IMR-90 (cell line): ENCODE results near the gene ASTL. TPM values are rescaled to one million over a fixed set of nuclear protein-coding genes. Genes with fewer than 3 reads are reported as not detected.

Experiments used
- ATAC-seq: fragments of 200-7000 bp; cut with Tn5 transposase; 2 replicates; pipeline ENCODE4 v1.9.1; 2020; ENCODE audit warnings: low read depth, mild to moderate bottlenecking, moderate library complexity
- BruUV-seq: library from RNA; stranded (reverse); fragments of 400-500 nt; replicated peaks from 2 replicates; lab custom pipeline; 2021; lab: Mats Ljungman, UMichigan
- CTCF ChIA-PET: fragments of 300-600 bp; formaldehyde crosslinking; extraction: SDS; loops from one replicate; lab custom pipeline; 2021; ENCODE audit warnings: antibody characterized with exemption; lab: Yijun Ruan, JAX
- POLR2A ChIA-PET: fragments of 300-600 bp; sonication (Branson Sonifier 250); formaldehyde crosslinking; loops from one replicate; lab custom pipeline; 2022; ENCODE audit warnings: antibody characterized with exemption; ENCODE audit not compliant: unreplicated experiment; lab: Charles Lee
- DNase-seq: peaks from one replicate; pipeline ENCODE4 v3.0.0; 2013
- H2AFZ ChIP-seq: replicated peaks from 2 replicates; pipeline ENCODE3; 2013; ENCODE audit warnings: low read length, mild to moderate bottlenecking; ENCODE audit not compliant: poor library complexity
- H2AK5ac ChIP-seq: 2 replicates; pipeline ENCODE4 v1.6.1; 2013; ENCODE audit warnings: low read depth, low read length, inconsistent platforms
- H2AK9ac ChIP-seq: replicated peaks from 2 replicates; pipeline ENCODE3; 2013; ENCODE audit warnings: mild to moderate bottlenecking, low read depth, low read length, moderate library complexity; ENCODE audit not compliant: poor library complexity
- H2BK120ac ChIP-seq: 2 replicates; pipeline ENCODE4 v1.6.1; 2013; ENCODE audit warnings: low read depth, low read length, inconsistent platforms
- H2BK15ac ChIP-seq: 3 replicates; pipeline ENCODE4 v1.6.1; 2013; ENCODE audit warnings: low read depth, low read length, inconsistent platforms
- H2BK20ac ChIP-seq: 2 replicates; pipeline ENCODE4 v1.6.1; 2013; ENCODE audit warnings: low read depth, mild to moderate bottlenecking, inconsistent platforms, low read length, moderate library complexity
- H2BK5ac ChIP-seq: 2 replicates; pipeline ENCODE4 v1.6.1; 2013; ENCODE audit warnings: mild to moderate bottlenecking, low read depth, low read length, inconsistent platforms; ENCODE audit not compliant: poor library complexity, severe bottlenecking
- H3K14ac ChIP-seq: replicated peaks from 2 replicates; pipeline ENCODE4 v1.6.1; 2013; ENCODE audit warnings: low read depth, low read length, inconsistent platforms
- H3K18ac ChIP-seq: 2 replicates; pipeline ENCODE4 v1.6.1; 2013; ENCODE audit warnings: low read depth, low read length, control low read depth
- H3K23ac ChIP-seq: 2 replicates; pipeline ENCODE4 v1.6.1; 2013; ENCODE audit warnings: low read depth, low read length, inconsistent platforms
- H3K27ac ChIP-seq: 2 replicates; pipeline ENCODE4 v1.5.1; 2013; ENCODE audit warnings: mild to moderate bottlenecking, control low read depth, low read length; ENCODE audit not compliant: insufficient read depth
- H3K27me3 ChIP-seq: 2 replicates; pipeline ENCODE4 v1.6.1; 2013; ENCODE audit warnings: low read length; ENCODE audit not compliant: control insufficient read depth, insufficient read depth
- H3K36me3 ChIP-seq: 2 replicates; pipeline ENCODE4 v1.6.1; 2013; ENCODE audit warnings: low read length, mixed read lengths; ENCODE audit not compliant: control insufficient read depth, insufficient read depth
- H3K4ac ChIP-seq: 2 replicates; pipeline ENCODE4 v1.6.1; 2013; ENCODE audit warnings: low read depth, low read length, inconsistent platforms
- H3K4me1 ChIP-seq: 2 replicates; pipeline ENCODE4 v1.6.1; 2013; ENCODE audit warnings: low read length, mixed read lengths; ENCODE audit not compliant: control insufficient read depth, insufficient read depth
- H3K4me2 ChIP-seq: 2 replicates; pipeline ENCODE4 v1.6.1; 2013; ENCODE audit warnings: low read depth, mild to moderate bottlenecking, control low read depth, low read length, moderate library complexity
- H3K4me3 ChIP-seq: 2 replicates; pipeline ENCODE4 v1.5.1; 2013; ENCODE audit warnings: low read depth, mild to moderate bottlenecking, control low read depth, low read length, moderate library complexity; ENCODE audit not compliant: insufficient read depth
- H3K56ac ChIP-seq: 2 replicates; pipeline ENCODE4 v1.6.1; 2013; ENCODE audit warnings: low read length, inconsistent platforms; ENCODE audit not compliant: insufficient read depth; ENCODE audit errors: extremely low read depth
- H3K79me1 ChIP-seq, 2 experiments: 2 replicates each; pipeline ENCODE4 v1.6.1; 2013; ENCODE audit warnings: low read length in 2 of 2, inconsistent platforms in 1 of 2, low read depth in 1 of 2
- H3K9ac ChIP-seq: 2 replicates; pipeline ENCODE4 v1.6.1; 2013; ENCODE audit warnings: low read depth, low read length, control low read depth
- H3K9me1 ChIP-seq: 2 replicates; pipeline ENCODE4 v1.6.1; 2013; ENCODE audit warnings: low read length, inconsistent platforms; ENCODE audit not compliant: insufficient read depth
- H3K9me3 ChIP-seq: 2 replicates; pipeline ENCODE4 v1.6.1; 2013; ENCODE audit warnings: low read length; ENCODE audit not compliant: control insufficient read depth, insufficient read depth
- H4K20me1 ChIP-seq: 2 replicates; pipeline ENCODE4 v1.6.1; 2013; ENCODE audit warnings: low read length, inconsistent platforms; ENCODE audit not compliant: insufficient read depth
- H4K5ac ChIP-seq: 2 replicates; pipeline ENCODE4 v1.6.1; 2013; ENCODE audit warnings: mild to moderate bottlenecking, low read depth, low read length, control low read depth
- H4K8ac ChIP-seq, 2 experiments: 2 replicates each; pipeline ENCODE4 v1.6.1; 2013; ENCODE audit warnings: low read depth in 2 of 2, low read length in 2 of 2, control low read depth in 1 of 2, inconsistent platforms in 1 of 2
- H4K91ac ChIP-seq: 2 replicates; pipeline ENCODE4 v1.6.1; 2013; ENCODE audit warnings: low read depth, low read length, inconsistent platforms; ENCODE audit not compliant: insufficient read depth
- FOS ChIP-seq: fragments of 150-350 bp; IDR thresholded peaks from 2 replicates; pipeline ENCODE4 v1.6.1; 2016; ENCODE audit warnings: low read depth, low read length
- MAFK ChIP-seq: IDR thresholded peaks from 2 replicates; pipeline ENCODE4 v1.6.1; 2012; ENCODE audit warnings: low read depth, low read length, improper control_type of control experiment
- POLR2A ChIP-seq: IDR thresholded peaks from 2 replicates; pipeline ENCODE4 v1.6.1; 2012; ENCODE audit warnings: mild to moderate bottlenecking, low read depth, low read length
- RCOR1 ChIP-seq: IDR thresholded peaks from 2 replicates; pipeline ENCODE4 v1.6.1; 2012; ENCODE audit warnings: mild to moderate bottlenecking, low read length, improper control_type of control experiment; ENCODE audit not compliant: insufficient replicate concordance
- RFX5 ChIP-seq: IDR thresholded peaks from 2 replicates; pipeline ENCODE4 v1.8.0; 2012; ENCODE audit warnings: low read depth, mild to moderate bottlenecking, low read length, moderate library complexity
- WGBS, 2 experiments: methylation state at CpG; one replicate each; pipeline versions ENCODE4 v1.1.5 to v1.1.7; 2013; ENCODE audit warnings: missing lambda C conversion rate in 2 of 2; ENCODE audit not compliant: insufficient read length in 1 of 2; ENCODE audit errors: extremely low coverage in 2 of 2; 5-methylcytosine and 5-hydroxymethylcytosine counted together
- dilution Hi-C: fragments of 300-500 bp; cut with HindIII; formaldehyde crosslinking; loops from one replicate; pipeline ENCODE4 v1.14.3; 2018; ENCODE audit warnings: low sequenced_read_pairs; ENCODE audit not compliant: unreplicated experiment
- in situ Hi-C: fragments of 300-500 bp; cut with MboI; formaldehyde crosslinking; loops from 3 replicates; pipeline ENCODE4 v1.14.3; 2019; ENCODE audit warnings: low sequenced_read_pairs, inconsistent platforms, mixed read lengths
- intact Hi-C: fragments of 100-400 bp; cut with micrococcal nuclease; formaldehyde crosslinking; loops from 2 replicates; pipeline ENCODE4 v1.10.0; 2022
- polyA plus RNA-seq, 3 experiments: library from polyadenylated mRNA; depleted of rRNA; stranded (reverse); fragments of >200 nt; gene quantifications; 2 replicates each; pipeline ENCODE4 v1.2.3, GENCODE V29; 2012; ENCODE audit warnings: low replicate concordance in 1 of 3
- total RNA-seq: library from RNA; depleted of rRNA; stranded (reverse); fragments of >200 nt; gene quantifications from 2 replicates; pipeline ENCODE4 v1.2.3, GENCODE V29; 2012

ASTL gene
- total and polyA plus RNA-seq, 2 of the 4 experiments (the other 2 are of a cell fraction), result not detected

- 93% methylated on average over 3 of the region's 7 CpGs; no CpG with 5 or more reads in 1 of the 2 experiments for WGBS, 2 experiments
- H2BK15ac ChIP-seq, result no peak overlapping the region
- H3K27ac ChIP-seq, result no peak overlapping the region
- no peak for TF ChIP-seq RFX5
- TF ChIP-seq MAFK, result no peak
- no peak for TF ChIP-seq POLR2A
- no peak for TF ChIP-seq RCOR1
- no peak for TF ChIP-seq FOS
- in situ Hi-C loops, result loop anchor here (25.0 kb wide), 1 partner anchor 101 kb away; no protein-coding TSS in a partner anchor
- no peak overlapping the region for H4K5ac ChIP-seq
- no peak overlapping the region for H3K18ac ChIP-seq
- H2BK5ac ChIP-seq, result no peak overlapping the region
- H2BK120ac ChIP-seq, result no peak overlapping the region
- H3K9me3 ChIP-seq, result no peaks in the 10 kb centered on the region; the same call in 1 of the 2 replicates
- peaks cover 2% of the 10 kb centered on the region for H3K4me1 ChIP-seq
- H2AK9ac ChIP-seq, result no peak overlapping the region
- no peaks in the 10 kb centered on the region for H3K79me1 ChIP-seq
- intact Hi-C loops, result no loop called here
- H2AFZ ChIP-seq, result no peak overlapping the region
- ATAC-seq (no peak), DNase-seq (no peak)
- H3K4me3 ChIP-seq, result no peak overlapping the region
- H4K8ac ChIP-seq, result no peak overlapping the region
- H3K27me3 ChIP-seq, result peaks cover 83% of the 10 kb centered on the region
- H3K23ac ChIP-seq, result no peak overlapping the region
- no peak overlapping the region for H2BK20ac ChIP-seq
- ChIA-PET CTCF (interaction anchor here (0.6 kb wide), 1 partner anchor 96 kb away, joined by 3 read pairs; the partner anchor contains the start of gene STARD7), POLR2A (no interaction called here)
- no peak overlapping the region for H3K4ac ChIP-seq
- H2AK5ac ChIP-seq, result no peak overlapping the region
- H3K36me3 ChIP-seq, result no peaks in the 10 kb centered on the region
- no peak overlapping the region for H4K91ac ChIP-seq
- no peak overlapping the region for H3K9ac ChIP-seq
- no peaks in the 10 kb centered on the region for H3K9me1 ChIP-seq
- 0 out of 2 replicates have a peak, but pooled peaks cover 2% of the 10 kb centered on the region for H4K20me1 ChIP-seq
- BruUV-seq, result no TSS peak
- H3K14ac ChIP-seq, result no peak overlapping the region
- H3K56ac ChIP-seq, result no peak overlapping the region
- H3K4me2 ChIP-seq, result no peak overlapping the region
- dilution Hi-C loops, result no loop called here
Measured at GRCh38 chr2:96113367-96113677, 25.0 kb downstream of the ASTL start.
